GM18511 (cell line): Measurements from ENCODE around the gene PCARE.
A peak's percentile ranks its signal among the peaks of the same experiment; 100 is the strongest.
"Not testable (repeated sequence)": the region's sequence is repeated elsewhere in the genome, so short reads cannot be mapped to it uniquely, and the experiment has no call there.

Experiments used
- ATAC-seq: cut with Tn5 transposase; IDR thresholded peaks from one replicate; pipeline ENCODE4 v1.9.1; 2021; ENCODE audit warnings: mild to moderate bottlenecking, moderate library complexity; ENCODE audit not compliant: unreplicated experiment

PCARE gene

GRCh38 chr2:29097569-29097968 lies 23.2 kb upstream of the PCARE start:
- no peak for ATAC-seq

- ATAC-seq = no peak
These were observed 22.6 kb upstream of the PCARE start for GRCh38 chr2:29096969-29097368.

- not testable (repeated sequence) for ATAC-seq
These were observed 16.0 kb upstream of the PCARE start for GRCh38 chr2:29090311-29090710.

- no peak for ATAC-seq
These were observed 10.2 kb upstream of the PCARE start for GRCh38 chr2:29084554-29084953.

GRCh38 chr2:29082804-29083495 lies 8.6 kb upstream of the PCARE start:
- ATAC-seq = peak; percentile 84

GRCh38 chr2:29080886-29081743 lies 6.8 kb upstream of the PCARE start:
- ATAC-seq = no peak

- ATAC-seq = no peak
These were observed 5.6 kb upstream of the PCARE start for GRCh38 chr2:29079887-29080286.

- ATAC-seq = no peak
These were observed 1.8 kb upstream of the PCARE start for GRCh38 chr2:29075894-29076705.

GRCh38 chr2:29073933-29074332 lies 390 bp downstream of the PCARE start:
- ATAC-seq = no peak

- ATAC-seq = no peak
These were observed 1.2 kb downstream of the PCARE start for GRCh38 chr2:29072971-29073725.

GRCh38 chr2:29072251-29072650 lies 2.1 kb downstream of the PCARE start:
- ATAC-seq = no peak

GRCh38 chr2:29071032-29071975 lies 3.0 kb downstream of the PCARE start:
- ATAC-seq = no peak

GRCh38 chr2:29070526-29070925 lies 3.8 kb downstream of the PCARE start:
- ATAC-seq = no peak

- no peak for ATAC-seq
These were observed 5.8 kb downstream of the PCARE start for GRCh38 chr2:29068513-29068912.

- ATAC-seq = no peak
These were observed 7.2 kb downstream of the PCARE start for GRCh38 chr2:29066997-29067605.

- no peak for ATAC-seq
These were observed 8.0 kb downstream of the PCARE start for GRCh38 chr2:29066271-29066860.

- ATAC-seq = no peak
These were observed 9.1 kb downstream of the PCARE start for GRCh38 chr2:29065068-29065811.

- ATAC-seq = no peak
These were observed 9.6 kb downstream of the PCARE start for GRCh38 chr2:29064746-29065067.
